ENCODE data around the gene PRMT1. TPM values are rescaled to one million over a fixed set of nuclear protein-coding genes. Genes with fewer than 3 reads are reported as not detected.

The PRMT1 gene
- total RNA-seq, 4 donors from 2014 or later, result 102 to 191 (median 144) TPM

GRCh38 chr19:49704888-49705642 is 28.0 kb downstream of the PRMT1 start:
- WGBS, result 94% methylated on average over 18 of the region's 22 CpGs

GRCh38 chr19:49705919-49706318 is 28.8 kb downstream of the PRMT1 start:
- Histone ChIP-seq H3K4me3 (no peak overlapping the region), H3K4me1 (no peaks in the 10 kb centered on the region), H3K9me3 (no peaks in the 10 kb centered on the region), H3K27me3 (peaks cover 0 to 6% (median 0%) of the 10 kb centered on the region in 4 donors), H3K36me3 (peaks cover 0 to 3% (median 0%) of the 10 kb centered on the region in 4 donors), H3K27ac (replicated peaks in 1 of 4) (no peak overlapping the region)
- TF ChIP-seq EP300 (IDR thresholded peaks at IDR 0.05) (no peak), POLR2A (IDR thresholded peaks at IDR 0.05; ENCODE audit: low read depth) (no peak), POLR2AphosphoS5 (IDR thresholded peaks at IDR 0.05) (no peak), CTCF (IDR thresholded peaks at IDR 0.05) (no peak)
- intact Hi-C loops (cut with DNase I), result no loop called here
- no peak for DNase-seq (ENCODE audit: extremely low spot score)
- 89% methylated on average over 14 of the region's 16 CpGs for WGBS

More at GRCh38 chr19:49704888-49705642, 28.0 kb downstream of the PRMT1 start:
- DNase-seq (ENCODE audit: extremely low spot score), result no peak
- Histone ChIP-seq H3K4me1 (no peaks in the 10 kb centered on the region), H3K4me3 (no peak overlapping the region), H3K9me3 (no peaks in the 10 kb centered on the region), H3K36me3 (peaks cover 0 to 3% (median 0%) of the 10 kb centered on the region in 4 donors), H3K27ac (replicated peaks in 1 of 4) (no peak overlapping the region), H3K27me3 (peaks cover 0 to 6% (median 0%) of the 10 kb centered on the region in 4 donors)
- no peak for TF ChIP-seq POLR2AphosphoS5 (IDR thresholded peaks at IDR 0.05)
- TF ChIP-seq EP300 (IDR thresholded peaks at IDR 0.05), result no peak
- no peak for TF ChIP-seq CTCF (IDR thresholded peaks at IDR 0.05)
- no peak for TF ChIP-seq POLR2A (IDR thresholded peaks at IDR 0.05; ENCODE audit: low read depth)
- intact Hi-C loops (cut with DNase I), result no loop called here

- TF ChIP-seq POLR2AphosphoS5 (IDR thresholded peaks at IDR 0.05), result no peak
- TF ChIP-seq POLR2A (IDR thresholded peaks at IDR 0.05; ENCODE audit: low read depth), result no peak
- TF ChIP-seq EP300 (IDR thresholded peaks at IDR 0.05), result no peak
- TF ChIP-seq CTCF (IDR thresholded peaks at IDR 0.05), result no peak
- no peak for DNase-seq (ENCODE audit: extremely low spot score)
Measured at GRCh38 chr19:49710372-49710951, 33.4 kb downstream of the PRMT1 start.

GRCh38 chr19:49712397-49712859 is 35.4 kb downstream of the PRMT1 start:
- WGBS, result 51% methylated on average over 20 of the region's 20 CpGs
- Histone ChIP-seq H3K9me3 (no peaks in the 10 kb centered on the region), H3K36me3 (no peaks in the 10 kb centered on the region), H3K27me3 (no peaks in the 10 kb centered on the region), H3K4me1 (peaks cover 0 to 3% (median 0%) of the 10 kb centered on the region in 4 donors), H3K27ac (replicated peaks in 1 of 4) (no peak overlapping the region), H3K4me3 (no peak overlapping the region)
- TF ChIP-seq CTCF (IDR thresholded peaks at IDR 0.05), result no peak
- TF ChIP-seq POLR2AphosphoS5 (IDR thresholded peaks at IDR 0.05), result no peak
- TF ChIP-seq POLR2A (IDR thresholded peaks at IDR 0.05; ENCODE audit: low read depth), result no peak
- no peak for TF ChIP-seq EP300 (IDR thresholded peaks at IDR 0.05)
- intact Hi-C loops (cut with DNase I), result no loop called here
- DNase-seq (ENCODE audit: extremely low spot score), result no peak

More at GRCh38 chr19:49710372-49710951, 33.4 kb downstream of the PRMT1 start:
- Histone ChIP-seq H3K27ac (replicated peaks in 1 of 4) (no peak overlapping the region), H3K4me3 (no peak overlapping the region), H3K9me3 (no peaks in the 10 kb centered on the region), H3K4me1 (no peaks in the 10 kb centered on the region), H3K36me3 (peaks cover 0 to 3% (median 0%) of the 10 kb centered on the region in 4 donors), H3K27me3 (no peaks in the 10 kb centered on the region)
- intact Hi-C loops (cut with DNase I), result no loop called here
- WGBS, result 86% methylated on average over 20 of the region's 20 CpGs

Measured in esophagus muscularis mucosa (tissue), 4 donors.